Occipital lobe (tissue), 2 donors: ENCODE results near the gene SOHLH1. TPM values are rescaled to one million over a fixed set of nuclear protein-coding genes. Genes with fewer than 3 reads are reported as not detected.

Experiments used
- DNase-seq: peaks from one replicate; lab custom pipeline; 2025; lab: John Stamatoyannopoulos, UW
- total RNA-seq: library from RNA; depleted of rRNA; stranded (reverse); fragments of >200 nt; gene quantifications from one replicate; pipeline ENCODE4 v1.2.3, GENCODE V29; 2014

Gene SOHLH1
- total RNA-seq, 1 donor from 2014 or later = not detected

GRCh38 chr9:135662758-135663450 lies 36.4 kb downstream of the SOHLH1 start, which contains the start of gene LCN9:
TSS of gene LCN9 (plus strand) at chr9:135663309. CDS start at chr9:135663322, 13 bp downstream.
- DNase-seq = peak; percentile 50

GRCh38 chr9:135661816-135662560 lies 37.3 kb downstream of the SOHLH1 start:
- DNase-seq = no peak

GRCh38 chr9:135660407-135660806 lies 38.9 kb downstream of the SOHLH1 start:
- DNase-seq = no peak

- DNase-seq = no peak
Measured at GRCh38 chr9:135659252-135659651, 40.0 kb downstream of the SOHLH1 start.

- no peak for DNase-seq
Measured at GRCh38 chr9:135657416-135657815, 41.9 kb downstream of the SOHLH1 start.

GRCh38 chr9:135655317-135655716 lies 44.0 kb downstream of the SOHLH1 start:
- DNase-seq = no peak

- DNase-seq = no peak
Measured at GRCh38 chr9:135650408-135650807, 48.9 kb downstream of the SOHLH1 start.

- DNase-seq = no peak
Measured at GRCh38 chr9:135649508-135649907, 49.8 kb downstream of the SOHLH1 start.

GRCh38 chr9:135648494-135649410 lies 50.5 kb downstream of the SOHLH1 start:
- no peak for DNase-seq

- DNase-seq = no peak
Measured at GRCh38 chr9:135647884-135648283, 51.4 kb downstream of the SOHLH1 start.

GRCh38 chr9:135644631-135645218 lies 54.6 kb downstream of the SOHLH1 start:
- DNase-seq = no peak

Other genes starting within 250 kb of the SOHLH1 start
- gene PPP1R26, start 219.7 kb downstream of the SOHLH1 start, total RNA-seq = 38.5 TPM
- gene MRPS2, start 198.8 kb downstream of the SOHLH1 start, total RNA-seq = 9.7 TPM
- gene LCN1, start 178.0 kb downstream of the SOHLH1 start, total RNA-seq = not detected
- gene OBP2A, start 153.4 kb downstream of the SOHLH1 start, total RNA-seq = not detected
- not detected for gene PAEP, start 137.7 kb downstream of the SOHLH1 start, total RNA-seq
- not detected for gene GLT6D1, start 59.9 kb downstream of the SOHLH1 start, total RNA-seq
- gene LCN9, start 36.2 kb downstream of the SOHLH1 start, total RNA-seq = not detected
- 2.7 TPM for gene KCNT1, start 2.7 kb upstream of the SOHLH1 start, total RNA-seq
- 128 TPM for gene CAMSAP1, start 208.1 kb upstream of the SOHLH1 start, total RNA-seq